H9 (cell line): Measurements from ENCODE around the gene PTRH1. TPM values are rescaled to one million over a fixed set of nuclear protein-coding genes. Genes with fewer than 3 reads are reported as not detected.

Experiments
- DNase-seq: peaks from one replicate; pipeline ENCODE4 v3.0.0-alpha.2; 2017
- H2AFZ ChIP-seq: one replicate; pipeline ENCODE4 v1.6.1; 2013; ENCODE audit warnings: mild to moderate bottlenecking, low read length, control low read depth, moderate library complexity
- H2AK5ac ChIP-seq: 2 replicates; pipeline ENCODE4 v1.6.1; 2013; ENCODE audit warnings: low read length, control low read depth, mixed read lengths; ENCODE audit not compliant: insufficient read length
- H2BK120ac ChIP-seq: one replicate; pipeline ENCODE4 v1.6.1; 2013; ENCODE audit warnings: low read depth, mild to moderate bottlenecking, low read length, control low read depth, inconsistent platforms; ENCODE audit not compliant: poor library complexity, severe bottlenecking
- H2BK12ac ChIP-seq: 2 replicates; pipeline ENCODE4 v1.6.1; 2013; ENCODE audit warnings: low read length, control low read depth, mixed read lengths, low read depth; ENCODE audit not compliant: insufficient read length
- H2BK15ac ChIP-seq: 2 replicates; pipeline ENCODE4 v1.6.1; 2013; ENCODE audit warnings: low read depth, low read length, control low read depth
- H2BK20ac ChIP-seq: one replicate; pipeline ENCODE4 v1.6.1; 2013; ENCODE audit warnings: low read depth, mild to moderate bottlenecking, low read length, control low read depth, inconsistent platforms; ENCODE audit not compliant: poor library complexity, severe bottlenecking
- H2BK5ac ChIP-seq: 2 replicates; pipeline ENCODE4 v1.6.1; 2013; ENCODE audit warnings: low read length, control low read depth, mixed read lengths; ENCODE audit not compliant: insufficient read length
- H3K14ac ChIP-seq: 2 replicates; pipeline ENCODE4 v1.6.1; 2013; ENCODE audit warnings: low read length, control low read depth; ENCODE audit not compliant: insufficient read depth
- H3K18ac ChIP-seq: 2 replicates; pipeline ENCODE4 v1.6.1; 2013; ENCODE audit warnings: low read depth, mild to moderate bottlenecking, mixed read lengths, low read length, control low read depth; ENCODE audit not compliant: insufficient read length
- H3K23ac ChIP-seq: 2 replicates; pipeline ENCODE4 v1.6.1; 2013; ENCODE audit warnings: low read length, control low read depth, mixed read lengths, low read depth; ENCODE audit not compliant: insufficient read length
- H3K23me2 ChIP-seq: 2 replicates; pipeline ENCODE4 v1.6.1; 2013; ENCODE audit warnings: low read depth, mild to moderate bottlenecking, mixed read lengths, low read length, control low read depth; ENCODE audit not compliant: insufficient read length, poor library complexity, severe bottlenecking
- H3K27ac ChIP-seq: 2 replicates; pipeline ENCODE4 v1.5.1; 2013; ENCODE audit warnings: low read length, control low read depth, mixed read lengths, low read depth; ENCODE audit not compliant: insufficient read length
- H3K27me3 ChIP-seq: 2 replicates; pipeline ENCODE4 v1.6.1; 2013; ENCODE audit warnings: low read length, control low read depth, inconsistent platforms; ENCODE audit not compliant: insufficient read depth
- H3K4ac ChIP-seq: 2 replicates; pipeline ENCODE4 v1.6.1; 2013; ENCODE audit warnings: low read depth, mild to moderate bottlenecking, control low read depth, inconsistent platforms, low read length, moderate library complexity
- H3K4me1 ChIP-seq: 2 replicates; pipeline ENCODE4 v1.6.1; 2013; ENCODE audit warnings: low read length, control low read depth, inconsistent platforms; ENCODE audit not compliant: insufficient read depth
- H3K4me2 ChIP-seq: 2 replicates; pipeline ENCODE4 v1.6.1; 2013; ENCODE audit warnings: low read length, control low read depth, mixed read lengths; ENCODE audit not compliant: insufficient read length, insufficient read depth
- H3K56ac ChIP-seq: 2 replicates; pipeline ENCODE4 v1.6.1; 2013; ENCODE audit warnings: low read depth, mild to moderate bottlenecking, mixed read lengths, low read length, control low read depth; ENCODE audit not compliant: insufficient read length
- H3K79me1 ChIP-seq: 2 replicates; pipeline ENCODE4 v1.6.1; 2013; ENCODE audit warnings: low read depth, mild to moderate bottlenecking, moderate library complexity, low read length, control low read depth, inconsistent platforms; ENCODE audit not compliant: insufficient read depth, poor library complexity, severe bottlenecking
- H3K79me2 ChIP-seq: 2 replicates; pipeline ENCODE4 v1.6.1; 2013; ENCODE audit warnings: low read length, control low read depth, inconsistent platforms; ENCODE audit not compliant: insufficient read depth
- H3K9ac ChIP-seq: 2 replicates; pipeline ENCODE4 v1.6.1; 2013; ENCODE audit warnings: low read length, control low read depth, mixed read lengths; ENCODE audit not compliant: insufficient read length; ENCODE audit errors: extremely low read depth
- H3K9me3 ChIP-seq: one replicate; pipeline ENCODE4 v1.6.1; 2013; ENCODE audit warnings: low read depth, low read length, inconsistent platforms; ENCODE audit not compliant: control insufficient read depth
- H3T11ph ChIP-seq: one replicate; pipeline ENCODE4 v1.6.1; 2013; ENCODE audit warnings: mild to moderate bottlenecking, low read length, control low read depth, inconsistent platforms
- H4K20me1 ChIP-seq: one replicate; pipeline ENCODE4 v1.6.1; 2013; ENCODE audit not compliant: control insufficient read depth, insufficient read length, insufficient read depth
- H4K5ac ChIP-seq: 2 replicates; pipeline ENCODE4 v1.6.1; 2013; ENCODE audit warnings: low read depth, mild to moderate bottlenecking, mixed read lengths, low read length, control low read depth; ENCODE audit not compliant: insufficient read length
- H4K8ac ChIP-seq: replicated peaks from 2 replicates; pipeline ENCODE4 v1.6.1; 2013; ENCODE audit warnings: low read length, control low read depth, mixed read lengths, low read depth; ENCODE audit not compliant: insufficient read length
- H4K91ac ChIP-seq: 2 replicates; pipeline ENCODE4 v1.6.1; 2013; ENCODE audit warnings: low read depth, mild to moderate bottlenecking, moderate library complexity, mixed read lengths, low read length, control low read depth; ENCODE audit not compliant: insufficient read length
- H3K27ac Mint-ChIP-seq, 3 experiments: 2 replicates in 2 of 3; 3 replicates in 1 of 3; pipeline ENCODE4 v1.8.0; 2020 to 2021; ENCODE audit warnings: mixed read lengths in 3 of 3, mild to moderate bottlenecking in 1 of 3, moderate library complexity in 1 of 3
- H3K27me3 Mint-ChIP-seq: 2 replicates; pipeline ENCODE4 v1.8.0; 2021; ENCODE audit warnings: low read depth, mild to moderate bottlenecking, moderate library complexity, mixed read lengths
- H3K36me3 Mint-ChIP-seq, 3 experiments: 2 replicates in 2 of 3; 3 replicates in 1 of 3; pipeline ENCODE4 v1.8.0; 2020 to 2021; ENCODE audit warnings: low read depth in 3 of 3, mixed read lengths in 3 of 3; ENCODE audit not compliant: insufficient read depth in 1 of 3
- H3K4me1 Mint-ChIP-seq, 2 experiments: 2 replicates each; pipeline ENCODE4 v1.8.0; 2020; ENCODE audit warnings: mixed read lengths in 2 of 2
- H3K4me3 Mint-ChIP-seq, 2 experiments: 2 replicates in 1 of 2; 3 replicates in 1 of 2; pipeline ENCODE4 v1.8.0; 2020 to 2021; ENCODE audit warnings: mild to moderate bottlenecking in 2 of 2, mixed read lengths in 2 of 2, moderate library complexity in 1 of 2
- H3K9me3 Mint-ChIP-seq, 2 experiments: 2 replicates in 1 of 2; 3 replicates in 1 of 2; pipeline ENCODE4 v1.8.0; 2020; ENCODE audit warnings: mild to moderate bottlenecking in 2 of 2, mixed read lengths in 2 of 2, moderate library complexity in 1 of 2
- WGBS: extraction: QIAGEN DNeasy Blood & Tissue Kit; methylation state at CpG from one replicate; pipeline ENCODE4 v1.1.7; 2013; ENCODE audit warnings: missing lambda C conversion rate, low lambda C conversion rate, mixed read lengths; ENCODE audit not compliant: insufficient read length; ENCODE audit errors: extremely low coverage; 5-methylcytosine and 5-hydroxymethylcytosine counted together
- total RNA-seq: library from RNA; stranded (reverse); gene quantifications from 2 replicates; pipeline ENCODE4 v1.2.1, GENCODE V29; 2021
- TF ChIP-seq, protein P1 (sequence below): fragments of 200-600 bp; sonication (generic); conservative IDR thresholded peaks from 3 replicates; pipeline ENCODE4 v1.8.0; 2021; ENCODE audit warnings: antibody characterized with exemption, mild to moderate bottlenecking

Gene PTRH1
- total RNA-seq, 1 experiment from 2014 or later = 10.9 TPM

DNA sequence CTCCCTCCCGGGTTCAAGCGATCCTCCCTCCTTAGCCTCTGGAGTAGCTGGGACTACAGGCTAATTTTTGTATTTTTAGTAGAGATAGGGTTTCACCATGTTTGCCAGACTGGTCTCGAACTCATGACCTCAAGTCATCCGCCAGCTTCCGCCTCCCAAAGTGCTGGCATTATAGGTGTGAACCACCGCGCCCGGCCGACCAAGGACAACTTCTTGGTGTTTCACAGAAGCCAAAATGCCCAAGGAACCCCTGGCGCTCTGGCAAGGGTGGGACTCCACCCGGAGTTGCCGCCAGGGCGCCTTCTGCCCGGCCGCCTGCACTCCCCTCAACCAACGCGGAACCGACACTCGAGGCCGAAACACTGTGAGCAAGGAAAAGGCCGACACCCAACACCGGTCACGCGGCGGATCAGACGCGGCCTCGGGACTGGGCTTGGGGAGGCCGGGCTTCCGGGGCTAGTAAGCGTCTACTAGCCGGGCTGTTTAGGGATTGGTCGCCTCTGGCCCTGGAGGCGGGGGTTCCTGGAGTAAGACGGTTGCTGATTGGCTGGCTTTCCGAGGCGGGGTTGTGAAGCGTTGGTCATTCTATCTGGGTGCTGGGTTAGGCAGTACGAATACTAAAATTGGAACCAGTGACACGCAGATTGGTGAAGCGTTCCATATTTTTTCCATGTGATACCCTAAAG is 16.3 kb downstream of the PTRH1 start:
- Mint-ChIP-seq H3K27ac (peak overlapping the region in 2 of 3 experiments; percentile 68 to 81; a peak in 3 of 7 replicates), H3K4me1 (peaks cover 2 to 7% of the 10 kb centered on the region in 2 experiments)
- no CpG with 5 or more reads among the region's 41 CpGs for WGBS

More for the DNA sequence above, 16.3 kb downstream of the PTRH1 start:
- Histone ChIP-seq H4K5ac (peak overlapping the region; percentile 36), H2AK5ac (no peak overlapping the region), H3K14ac (peak overlapping the region; percentile 73), H2BK120ac (no peak overlapping the region), H4K8ac (no peak overlapping the region), H4K20me1 (no peaks in the 10 kb centered on the region), H3K79me1 (no peaks in the 10 kb centered on the region), H2BK5ac (no peak overlapping the region), H3T11ph (no peak overlapping the region), H3K9ac (peak overlapping the region; percentile 35), H2BK15ac (no peak overlapping the region), H3K23me2 (peaks cover 4% of the 10 kb centered on the region), H2AFZ (no peak overlapping the region), H3K27me3 (no peaks in the 10 kb centered on the region), H3K23ac (no peak overlapping the region), H3K4me1 (no peaks in the 10 kb centered on the region), H3K27ac (no peak overlapping the region), H3K4ac (no peak overlapping the region), H3K18ac (peak overlapping the region; percentile 66), H3K56ac (no peak overlapping the region), H2BK20ac (no peak overlapping the region), H3K4me2 (peak overlapping the region; percentile 57), H4K91ac (no peak overlapping the region), H3K79me2 (no peaks in the 10 kb centered on the region), H2BK12ac (no peak overlapping the region), H3K9me3 (no peaks in the 10 kb centered on the region)
- H3K9me3 Mint-ChIP-seq = no peaks in the 10 kb centered on the region
- H3K27me3 Mint-ChIP-seq = peaks cover 6% of the 10 kb centered on the region
- H3K4me3 Mint-ChIP-seq = peak overlapping the region; percentile 70 to 81
- H3K36me3 Mint-ChIP-seq = peaks cover 0 to 1% (median 0%) of the 10 kb centered on the region in 3 experiments; a peak in 1 of 7 replicates
- TF ChIP-seq, protein P1, sequence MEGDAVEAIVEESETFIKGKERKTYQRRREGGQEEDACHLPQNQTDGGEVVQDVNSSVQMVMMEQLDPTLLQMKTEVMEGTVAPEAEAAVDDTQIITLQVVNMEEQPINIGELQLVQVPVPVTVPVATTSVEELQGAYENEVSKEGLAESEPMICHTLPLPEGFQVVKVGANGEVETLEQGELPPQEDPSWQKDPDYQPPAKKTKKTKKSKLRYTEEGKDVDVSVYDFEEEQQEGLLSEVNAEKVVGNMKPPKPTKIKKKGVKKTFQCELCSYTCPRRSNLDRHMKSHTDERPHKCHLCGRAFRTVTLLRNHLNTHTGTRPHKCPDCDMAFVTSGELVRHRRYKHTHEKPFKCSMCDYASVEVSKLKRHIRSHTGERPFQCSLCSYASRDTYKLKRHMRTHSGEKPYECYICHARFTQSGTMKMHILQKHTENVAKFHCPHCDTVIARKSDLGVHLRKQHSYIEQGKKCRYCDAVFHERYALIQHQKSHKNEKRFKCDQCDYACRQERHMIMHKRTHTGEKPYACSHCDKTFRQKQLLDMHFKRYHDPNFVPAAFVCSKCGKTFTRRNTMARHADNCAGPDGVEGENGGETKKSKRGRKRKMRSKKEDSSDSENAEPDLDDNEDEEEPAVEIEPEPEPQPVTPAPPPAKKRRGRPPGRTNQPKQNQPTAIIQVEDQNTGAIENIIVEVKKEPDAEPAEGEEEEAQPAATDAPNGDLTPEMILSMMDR = peak; percentile 25; the same call in 1 of the 3 replicates
- peak; percentile 98 for DNase-seq
